GM19240 (cell line): ENCODE data around the gene STYXL2.

Source experiments
- DNase-seq: peaks from one replicate; pipeline ENCODE4 v3.0.0; 2011; ENCODE audit warnings: low spot score; ENCODE audit not compliant: insufficient read length

Gene STYXL2

DNA sequence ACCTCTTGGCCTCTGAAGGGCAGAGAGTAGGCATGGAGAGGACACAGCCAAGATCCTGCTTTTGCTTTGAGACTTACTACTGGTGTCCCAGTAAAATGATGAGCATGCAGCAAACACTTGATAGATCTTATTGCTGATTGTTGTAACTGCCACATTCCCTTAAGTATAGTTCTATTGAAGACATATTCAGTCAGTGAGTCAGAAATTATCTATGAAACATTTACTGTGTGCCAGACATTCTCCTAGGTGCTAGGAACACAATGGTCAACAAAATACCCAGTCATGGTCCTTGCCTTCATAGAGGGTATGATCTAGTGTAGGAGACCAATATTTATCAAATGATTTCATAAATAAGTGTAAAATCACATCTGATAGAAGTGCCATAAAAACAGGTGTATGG is 13.6 kb downstream of the STYXL2 start:
- DNase-seq: no peak

DNA sequence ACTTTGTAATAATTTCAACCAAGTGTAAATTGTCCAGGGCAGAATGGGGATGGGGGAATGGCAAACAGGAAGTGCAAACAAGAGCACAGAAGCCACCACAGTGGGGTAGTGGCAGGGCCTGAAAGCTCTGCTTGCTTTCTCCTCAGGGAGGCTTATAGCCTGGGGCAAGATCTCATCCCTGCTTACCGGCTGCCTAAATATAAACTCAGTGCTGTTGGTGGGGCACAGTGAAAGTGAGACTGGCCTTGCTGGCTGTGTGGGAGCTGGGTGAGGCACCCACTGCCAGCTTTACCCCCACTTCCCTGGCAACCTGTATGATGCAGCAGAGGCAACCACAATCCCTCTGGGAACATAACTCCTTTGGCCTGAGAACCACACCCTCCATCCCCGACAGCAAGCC is 15.2 kb downstream of the STYXL2 start:
- no peak for DNase-seq

DNA sequence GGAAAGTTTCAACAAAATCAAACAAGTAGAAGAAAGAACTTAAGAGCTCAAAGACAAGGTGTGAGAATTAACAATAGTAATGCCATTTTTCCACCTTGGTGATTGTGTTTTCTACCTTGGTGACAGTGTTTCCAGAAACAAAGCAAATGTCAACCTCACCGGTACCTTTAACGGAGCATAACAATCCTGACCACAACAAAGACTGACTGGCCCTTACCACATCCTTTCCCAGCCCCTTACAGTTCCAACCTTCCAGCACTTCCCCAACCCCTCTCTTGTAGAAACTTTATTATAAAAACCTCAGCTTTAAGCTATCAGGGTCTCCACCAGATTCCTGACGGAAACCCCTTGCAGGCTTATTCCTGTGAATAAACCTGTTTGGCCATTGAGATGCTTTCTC is 16.7 kb downstream of the STYXL2 start:
- no peak for DNase-seq

DNA sequence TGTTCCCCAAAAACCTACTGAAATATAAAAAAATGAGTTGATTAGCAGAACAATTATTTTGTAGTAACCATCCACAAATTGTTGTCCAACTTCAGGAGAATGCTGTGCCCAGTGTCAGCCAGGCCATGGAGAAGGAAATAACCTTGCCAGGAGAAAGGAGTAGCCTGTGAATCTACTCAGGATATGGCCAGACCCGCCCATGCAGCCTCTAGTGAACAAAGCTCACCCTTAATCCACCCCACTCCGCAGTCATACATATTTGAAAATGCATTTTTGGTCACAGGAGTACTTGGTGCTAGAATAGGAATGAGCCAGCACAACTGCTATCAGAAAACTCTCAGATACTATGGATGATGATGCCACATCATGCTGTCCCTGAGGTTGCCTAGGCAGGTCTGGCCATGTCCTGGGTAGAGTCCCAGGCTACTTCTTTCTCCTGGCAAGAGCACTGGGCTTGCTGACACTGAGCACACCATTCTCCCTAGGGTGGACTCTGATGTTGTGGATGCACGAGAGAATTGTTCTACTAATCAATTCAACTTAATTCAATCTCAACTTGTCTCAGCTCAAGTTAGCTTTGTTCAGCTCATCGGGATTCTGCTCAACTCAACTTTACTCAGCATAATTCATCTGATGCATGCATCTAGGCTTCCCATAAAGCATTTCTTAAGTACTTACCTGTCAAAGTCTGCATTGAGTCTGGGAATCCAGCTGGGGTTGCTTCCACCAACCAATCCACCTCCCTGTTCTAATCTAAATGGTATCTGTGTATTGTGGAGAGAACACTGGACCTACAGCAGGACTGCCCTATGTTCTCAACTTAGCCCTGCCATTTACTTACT is 18.2 kb downstream of the STYXL2 start:
- no peak for DNase-seq

DNA sequence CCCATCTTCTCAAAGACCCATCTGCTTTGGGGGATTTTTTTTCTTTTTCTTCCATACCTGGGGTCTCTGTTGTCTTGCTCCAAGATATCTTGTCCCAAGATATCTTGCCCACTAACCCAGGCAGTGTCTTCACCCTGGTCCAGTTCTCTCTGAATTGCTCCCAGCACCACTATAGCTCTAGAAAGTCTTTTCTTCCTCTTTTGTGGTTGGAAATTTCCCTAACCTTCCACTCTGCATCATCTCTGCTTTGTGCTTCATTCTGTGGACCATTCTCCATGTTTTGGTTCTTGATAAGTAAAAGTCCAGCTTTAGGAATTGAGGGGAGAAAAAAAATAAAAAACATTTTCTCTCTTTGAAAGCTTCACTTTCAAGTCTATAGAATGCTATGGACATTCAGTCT is 20.9 kb downstream of the STYXL2 start:
- DNase-seq: no peak

DNA sequence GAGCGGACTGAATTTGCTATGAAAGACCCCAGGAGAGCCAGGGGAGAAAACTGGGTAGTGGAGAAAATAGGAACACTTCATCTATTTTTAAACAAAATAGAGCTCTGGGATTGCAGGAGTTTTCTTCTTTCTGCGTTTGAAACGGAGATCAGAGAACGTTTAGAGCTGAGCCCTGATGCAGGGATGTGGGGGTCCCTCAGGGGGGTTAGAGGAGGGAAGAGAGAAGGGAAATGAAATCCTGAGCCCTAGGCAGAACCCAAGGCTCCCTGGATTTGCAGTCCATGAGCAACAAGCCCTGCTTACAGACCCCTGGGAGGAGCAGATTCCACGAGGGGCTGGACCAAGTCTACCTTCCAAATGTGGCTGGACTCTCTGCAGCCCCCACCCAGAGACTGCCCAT is 21.8 kb downstream of the STYXL2 start:
- no peak for DNase-seq

DNA sequence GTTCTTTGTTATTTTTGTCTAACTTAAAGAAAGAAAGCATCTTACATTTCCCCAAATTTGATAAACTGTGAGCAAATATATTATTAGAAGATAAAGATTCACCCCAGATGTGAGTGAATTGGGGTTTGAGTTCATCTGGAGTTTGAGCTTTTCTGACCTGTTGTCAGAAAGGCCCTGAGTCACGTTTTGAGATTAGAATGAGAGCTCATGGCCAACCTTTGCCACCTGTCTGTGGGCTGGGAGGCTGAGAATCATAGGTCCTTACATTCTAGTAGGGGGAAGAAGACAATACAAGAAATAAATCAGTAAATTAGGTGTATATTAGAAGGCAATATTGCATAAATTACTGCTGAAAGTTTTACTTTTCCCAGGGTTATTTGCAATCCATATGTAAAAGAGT is 22.3 kb downstream of the STYXL2 start:
- DNase-seq: no peak

DNA sequence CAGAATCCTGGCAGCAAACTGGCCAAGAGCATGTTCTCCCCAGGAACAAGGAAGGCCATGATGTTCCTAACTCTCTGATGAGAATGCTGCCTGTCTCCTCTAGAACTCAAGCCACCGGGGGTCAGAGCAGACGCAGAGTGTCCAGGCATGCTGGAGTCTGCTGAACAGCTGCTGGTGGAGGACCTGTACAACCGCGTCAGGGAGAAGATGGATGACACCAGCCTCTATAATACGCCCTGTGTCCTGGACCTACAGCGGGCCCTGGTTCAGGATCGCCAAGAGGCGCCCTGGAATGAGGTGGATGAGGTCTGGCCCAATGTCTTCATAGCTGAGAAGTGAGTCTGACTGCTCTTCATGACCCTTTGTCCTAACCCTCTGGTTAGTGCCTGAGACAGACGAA is 23.4 kb downstream of the STYXL2 start:
- no peak for DNase-seq

DNA sequence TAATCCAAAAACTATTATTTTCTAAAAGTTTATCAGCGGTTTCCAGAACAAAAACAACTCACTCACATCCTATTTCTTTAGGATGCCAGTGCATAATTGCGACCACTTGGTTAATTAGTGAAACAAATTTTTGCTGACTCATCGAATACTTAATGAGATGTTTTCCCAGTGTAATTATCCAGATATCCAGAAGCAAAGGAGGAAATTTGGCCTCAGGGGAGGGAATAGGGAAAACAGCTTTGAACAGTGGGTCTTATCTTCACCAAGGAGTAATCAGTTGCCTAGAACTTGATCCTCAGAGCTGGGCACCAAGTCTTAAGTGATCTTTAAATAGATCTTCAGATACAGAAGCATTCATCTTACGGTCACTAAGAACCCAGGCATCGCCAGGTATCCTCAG is 24.3 kb downstream of the STYXL2 start:
- no peak for DNase-seq

DNA sequence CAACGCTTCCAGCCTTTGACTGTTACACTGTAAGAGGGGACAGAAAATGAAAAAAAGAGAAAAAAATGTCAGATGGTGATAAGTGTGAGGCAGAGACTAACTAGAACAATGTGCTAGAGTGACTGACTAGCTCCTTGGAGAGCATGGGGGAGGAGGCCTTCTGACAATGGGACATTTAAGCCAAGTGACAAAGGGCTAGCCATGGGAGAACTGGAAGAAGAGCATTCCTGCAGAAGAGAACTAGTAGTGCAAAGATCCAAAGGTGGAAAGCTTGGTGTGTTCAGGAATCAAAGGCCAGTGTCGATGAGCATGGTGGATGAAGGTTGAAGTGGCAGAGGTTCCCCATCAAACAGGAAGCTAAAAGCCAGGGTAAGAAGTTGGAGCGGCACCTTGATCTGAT is 25.8 kb downstream of the STYXL2 start:
- DNase-seq: no peak

DNA sequence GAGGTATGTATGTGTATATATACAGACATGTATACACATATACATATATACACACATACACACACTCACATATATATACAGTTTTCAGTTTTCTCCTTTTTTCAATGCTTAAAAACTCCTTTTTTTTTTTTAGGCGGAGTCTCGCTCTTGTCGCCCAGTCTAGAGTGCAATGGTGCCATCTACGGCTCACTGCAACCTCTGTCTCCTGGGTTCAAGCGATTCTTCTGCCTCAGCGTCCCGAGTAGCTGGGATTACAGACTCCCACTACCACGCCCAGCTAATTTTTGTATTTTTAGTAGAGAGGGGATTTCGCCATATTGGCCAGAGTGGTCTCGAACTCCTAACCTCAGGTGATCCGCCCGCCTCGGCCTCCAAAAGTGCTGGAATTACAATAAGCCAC is 27.0 kb downstream of the STYXL2 start:
- DNase-seq: no peak

DNA sequence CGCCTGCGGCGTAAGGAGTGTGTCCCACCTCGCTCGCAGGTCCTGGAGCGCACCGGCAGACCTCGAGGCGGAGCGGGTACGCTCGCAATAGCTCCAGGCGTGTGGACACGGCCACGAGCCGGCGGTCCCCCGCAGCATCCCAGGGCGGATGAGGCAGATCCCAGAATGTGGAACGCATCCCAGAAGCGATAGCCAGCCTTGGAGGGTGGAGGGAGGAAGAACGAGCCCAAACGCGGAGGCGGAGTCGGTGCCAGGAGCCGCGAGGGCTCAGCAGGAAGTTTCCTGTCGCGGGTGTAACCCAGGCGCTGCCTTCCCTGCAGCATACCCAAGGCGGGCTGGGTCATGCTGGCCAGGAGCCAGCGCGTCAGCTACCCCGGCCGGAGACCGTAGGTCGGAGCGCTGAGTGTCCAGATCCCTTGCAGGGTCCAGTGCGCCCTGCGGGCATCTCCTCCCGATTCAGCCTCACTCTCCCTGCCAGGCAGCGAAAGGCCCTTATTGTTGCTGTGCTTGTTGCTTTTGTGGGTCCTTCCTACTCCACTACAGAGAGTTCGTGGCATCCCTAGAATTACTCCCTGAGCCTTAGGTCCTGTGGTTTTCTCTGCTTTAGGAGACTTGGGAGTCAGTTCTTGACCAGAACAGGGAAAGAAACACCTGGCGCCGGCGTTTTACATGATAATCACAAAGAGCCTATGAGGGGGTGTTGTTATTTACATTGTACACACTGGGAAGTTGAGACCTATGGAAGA is 27.7 kb downstream of the STYXL2 start:
- no peak for DNase-seq

DNA sequence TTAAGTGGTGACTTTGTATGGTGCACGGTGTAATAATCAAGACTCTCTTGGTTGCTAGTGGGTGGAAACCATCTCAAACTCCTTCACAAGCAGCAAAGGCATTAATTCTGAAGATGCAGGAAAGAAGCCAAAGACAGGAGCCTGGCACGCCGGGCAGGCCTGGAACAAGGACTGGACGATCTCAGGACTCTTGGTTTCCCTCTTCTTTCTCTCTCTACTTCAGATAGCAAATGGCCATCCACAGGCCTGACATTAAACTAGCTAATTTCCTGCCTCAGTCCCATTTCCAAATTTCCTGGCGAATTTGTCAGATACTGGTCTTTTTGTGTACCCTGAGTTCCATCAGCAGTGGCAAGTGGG is 28.2 kb downstream of the STYXL2 start:
- no peak for DNase-seq

DNA sequence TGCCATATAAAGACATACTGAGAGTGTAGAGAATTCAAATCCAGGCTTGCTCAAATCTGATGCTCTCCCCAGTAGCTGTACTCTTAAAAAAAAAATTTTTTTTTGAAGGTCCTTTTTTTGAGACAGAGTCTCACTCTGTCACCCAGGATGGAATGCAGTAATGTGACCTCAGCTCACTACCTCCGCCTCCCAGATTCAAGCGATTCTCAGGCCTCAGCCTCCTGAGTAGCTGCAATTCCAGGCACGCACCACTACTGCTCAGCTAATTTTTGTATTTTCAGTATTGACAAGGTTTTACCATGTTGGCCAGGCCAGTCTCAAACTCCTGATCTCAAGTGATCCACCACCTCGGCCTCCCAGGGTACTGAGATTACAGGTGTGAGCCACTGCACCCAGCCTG is 28.7 kb downstream of the STYXL2 start:
- DNase-seq: no peak

DNA sequence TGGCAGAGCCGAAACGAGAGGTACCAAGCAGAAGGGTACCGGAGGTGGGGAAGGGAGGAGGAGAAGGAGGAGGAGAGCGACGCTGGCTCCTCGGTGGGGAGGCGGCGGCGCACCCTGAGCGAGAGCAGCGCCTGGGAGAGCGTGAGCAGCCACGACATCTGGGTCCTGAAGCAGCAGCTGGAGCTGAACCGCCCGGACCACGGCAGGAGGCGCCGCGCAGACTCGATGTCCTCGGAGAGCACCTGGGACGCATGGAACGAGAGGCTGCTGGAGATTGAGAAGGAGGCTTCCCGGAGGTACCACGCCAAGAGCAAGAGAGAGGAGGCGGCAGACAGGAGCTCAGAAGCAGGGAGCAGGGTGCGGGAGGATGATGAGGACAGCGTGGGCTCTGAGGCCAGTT is 32.4 kb downstream of the STYXL2 start:
- no peak for DNase-seq

DNA sequence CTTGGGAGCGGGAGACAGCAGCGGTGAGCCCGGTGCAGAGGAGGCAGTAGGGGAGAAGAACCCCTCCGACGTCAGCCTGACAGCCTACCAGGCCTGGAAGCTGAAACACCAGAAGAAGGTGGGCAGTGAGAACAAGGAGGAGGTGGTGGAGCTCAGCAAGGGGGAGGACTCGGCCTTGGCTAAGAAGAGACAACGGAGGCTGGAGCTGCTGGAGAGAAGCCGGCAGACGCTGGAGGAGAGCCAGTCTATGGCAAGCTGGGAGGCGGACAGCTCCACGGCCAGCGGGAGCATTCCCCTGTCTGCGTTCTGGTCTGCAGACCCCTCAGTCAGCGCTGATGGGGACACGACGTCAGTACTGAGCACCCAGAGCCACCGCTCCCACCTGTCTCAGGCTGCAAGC is 32.9 kb downstream of the STYXL2 start:
- DNase-seq: no peak

DNA sequence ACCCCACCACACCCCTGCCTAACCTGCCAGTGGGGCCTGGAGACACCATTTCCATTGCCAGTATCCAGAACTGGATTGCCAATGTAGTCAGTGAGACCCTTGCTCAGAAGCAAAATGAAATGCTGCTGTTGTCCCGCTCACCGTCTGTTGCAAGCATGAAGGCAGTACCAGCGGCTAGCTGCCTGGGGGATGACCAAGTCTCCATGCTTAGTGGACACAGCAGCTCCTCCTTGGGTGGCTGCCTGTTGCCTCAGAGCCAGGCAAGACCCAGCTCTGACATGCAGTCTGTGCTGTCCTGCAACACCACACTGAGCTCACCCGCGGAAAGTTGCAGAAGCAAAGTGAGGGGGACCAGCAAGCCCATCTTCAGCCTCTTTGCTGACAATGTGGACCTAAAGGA is 33.4 kb downstream of the STYXL2 start:
- DNase-seq: no peak

DNA sequence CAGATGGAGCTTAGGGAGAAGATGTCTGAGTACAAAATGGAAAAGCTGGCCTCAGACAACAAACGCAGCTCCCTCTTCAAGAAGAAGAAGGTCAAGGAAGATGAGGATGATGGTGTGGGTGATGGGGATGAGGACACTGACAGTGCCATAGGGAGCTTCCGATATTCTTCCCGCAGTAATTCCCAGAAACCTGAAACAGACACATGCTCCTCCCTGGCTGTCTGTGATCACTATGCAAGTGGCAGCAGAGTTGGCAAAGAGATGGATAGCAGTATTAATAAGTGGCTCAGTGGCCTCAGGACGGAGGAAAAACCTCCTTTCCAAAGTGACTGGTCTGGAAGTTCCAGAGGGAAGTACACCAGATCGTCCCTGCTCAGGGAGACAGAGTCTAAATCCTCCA is 33.8 kb downstream of the STYXL2 start:
- no peak for DNase-seq

DNA sequence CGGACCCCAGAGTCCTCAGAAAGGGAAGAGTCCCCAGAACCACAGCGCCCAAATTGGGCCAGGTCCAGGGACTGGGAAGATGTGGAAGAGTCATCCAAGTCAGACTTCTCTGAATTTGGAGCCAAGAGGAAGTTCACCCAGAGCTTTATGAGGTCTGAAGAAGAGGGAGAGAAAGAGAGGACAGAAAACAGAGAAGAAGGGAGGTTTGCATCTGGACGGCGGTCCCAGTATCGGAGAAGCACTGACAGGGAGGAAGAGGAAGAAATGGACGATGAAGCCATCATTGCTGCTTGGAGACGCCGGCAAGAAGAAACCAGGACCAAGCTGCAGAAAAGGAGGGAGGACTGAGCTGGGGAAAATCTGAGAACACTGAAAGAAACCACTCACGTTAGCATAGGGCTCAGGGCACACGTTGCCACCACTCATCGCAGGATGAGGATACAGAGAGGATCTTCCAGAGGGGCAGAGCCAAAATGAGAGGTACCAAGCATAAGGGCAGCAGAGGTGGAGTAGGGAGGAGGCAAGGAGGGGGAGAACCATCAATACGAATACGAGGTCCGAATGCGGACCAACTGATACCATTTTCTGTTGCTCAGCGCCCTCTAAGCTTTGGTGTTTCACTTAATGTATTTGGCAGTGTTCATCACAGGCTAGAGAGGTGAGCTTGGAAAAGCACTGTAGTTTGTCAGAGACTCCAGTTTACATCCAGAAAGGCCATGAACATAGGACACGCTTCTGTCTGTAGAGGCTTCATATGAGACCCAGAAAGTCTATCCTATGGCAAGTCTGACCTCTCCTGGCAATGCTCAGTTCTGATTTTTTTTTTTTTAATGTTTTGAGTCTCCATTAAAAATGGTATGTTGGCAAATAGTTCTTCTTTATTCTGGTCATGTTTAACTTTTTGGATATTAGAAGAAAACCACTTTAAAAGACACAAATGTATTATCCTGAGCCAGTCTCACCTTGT is 34.7 kb downstream of the STYXL2 start:
- no peak for DNase-seq

DNA sequence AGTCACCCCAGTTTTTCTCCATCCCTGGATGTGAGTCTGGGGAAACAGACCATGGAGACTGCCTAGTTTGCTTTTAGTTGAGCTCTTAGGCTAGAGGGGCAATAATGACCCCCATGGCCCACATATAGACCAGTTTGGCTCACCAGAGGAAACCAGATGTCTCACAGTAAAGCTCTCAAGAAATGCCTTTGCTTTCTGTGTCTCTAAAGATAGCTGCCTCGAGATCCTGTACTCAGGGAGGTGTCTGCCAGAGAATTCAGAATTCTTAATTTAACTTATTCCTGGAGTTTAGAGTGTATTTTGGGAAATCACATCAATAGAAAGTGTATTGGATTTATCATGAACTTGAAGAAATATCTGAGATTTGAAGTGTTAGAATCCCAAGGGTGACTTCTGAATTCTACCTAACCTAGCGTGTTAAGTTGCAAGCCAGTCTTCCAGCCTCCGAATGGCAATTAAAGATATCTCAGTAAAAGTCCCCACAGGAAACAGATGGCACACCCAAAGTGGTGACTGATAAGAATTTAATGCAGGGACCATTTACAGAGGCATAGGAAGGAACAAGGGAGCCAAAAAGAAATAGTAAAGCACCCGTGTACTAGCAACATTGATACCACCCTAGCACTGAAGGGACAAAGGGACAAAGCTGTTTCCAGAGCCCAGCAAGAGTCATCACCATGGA is 37.1 kb downstream of the STYXL2 start:
- no peak for DNase-seq

DNA sequence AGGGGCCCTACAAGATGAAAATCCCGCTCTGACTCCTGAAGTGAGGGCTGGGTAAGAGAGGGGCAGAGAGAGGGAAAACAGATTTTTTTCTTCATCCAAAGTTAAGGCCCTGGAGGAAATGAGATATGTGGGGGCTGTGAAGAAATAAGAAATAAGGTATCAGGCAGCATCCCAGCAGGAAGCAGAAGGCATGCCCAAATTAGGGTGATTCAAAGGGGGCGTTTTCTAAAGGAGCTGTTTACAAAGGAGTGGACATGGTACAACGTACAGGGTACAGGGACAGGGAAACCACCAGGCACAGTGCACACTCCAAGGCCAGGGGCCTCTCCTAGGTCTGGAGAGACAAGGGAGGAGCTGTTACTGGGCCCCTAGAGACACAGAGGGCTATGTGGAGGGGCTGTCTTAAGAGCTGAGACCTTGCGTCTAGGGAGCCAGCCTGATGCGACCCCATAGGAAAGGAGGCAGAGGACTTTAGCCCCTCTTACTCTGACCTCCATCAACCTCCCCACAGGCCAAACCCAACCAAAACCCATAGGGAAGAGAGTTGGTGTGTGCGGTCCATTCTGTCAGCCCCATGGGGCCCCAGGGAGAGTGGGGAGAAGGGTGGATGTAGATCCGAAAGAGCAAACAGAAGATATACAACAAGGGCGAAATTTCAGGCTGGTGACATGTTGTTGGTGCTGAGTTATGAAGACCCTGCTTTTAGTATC is 38.6 kb downstream of the STYXL2 start:
- no peak for DNase-seq
